ENCODE measurements around the gene NAV3.

The NAV3 gene

GRCh38 chr12:77919450-77919849 lies 88.8 kb downstream of the NAV3 start:
- H3K27me3 ChIP-seq (ENCODE audit: insufficient read depth, poor library complexity, severe bottlenecking), result no peaks in the 10 kb centered on the region
- H3K4me3 ChIP-seq (replicated peaks; ENCODE audit: insufficient read depth, low read length), result no peak overlapping the region
- TF ChIP-seq REST (IDR thresholded peaks at IDR 0.05; ENCODE audit: insufficient replicate concordance, low read depth), result no peak
- no peak for TF ChIP-seq GABPA (IDR thresholded peaks at IDR 0.05; ENCODE audit: low read depth)
- TF ChIP-seq POLR2AphosphoS5 (IDR thresholded peaks at IDR 0.05; ENCODE audit: low read depth), result no peak
- no peak for TF ChIP-seq SPI1 (IDR thresholded peaks at IDR 0.05; ENCODE audit: borderline replicate concordance, low read depth)
- TF ChIP-seq CTCF (IDR thresholded peaks at IDR 0.05; ENCODE audit: insufficient read depth, low read length), result no peak
- H3K27ac ChIP-seq (replicated peaks), result no peak overlapping the region
- no peak for DNase-seq (ENCODE audit: low read depth in 1 of 2, low spot score in 1 of 2)

GRCh38 chr12:77923882-77924281 lies 93.2 kb downstream of the NAV3 start:
- no peak for DNase-seq (ENCODE audit: low read depth in 1 of 2, low spot score in 1 of 2)
- no peaks in the 10 kb centered on the region for H3K27me3 ChIP-seq (ENCODE audit: insufficient read depth, poor library complexity, severe bottlenecking)
- H3K4me3 ChIP-seq (replicated peaks; ENCODE audit: insufficient read depth, low read length), result no peak overlapping the region
- H3K27ac ChIP-seq (replicated peaks), result no peak overlapping the region
- TF ChIP-seq SPI1 (IDR thresholded peaks at IDR 0.05; ENCODE audit: borderline replicate concordance, low read depth) (no peak), CTCF (IDR thresholded peaks at IDR 0.05; ENCODE audit: insufficient read depth, low read length) (no peak), POLR2AphosphoS5 (IDR thresholded peaks at IDR 0.05; ENCODE audit: low read depth) (no peak), REST (IDR thresholded peaks at IDR 0.05; ENCODE audit: insufficient replicate concordance, low read depth) (no peak)

GRCh38 chr12:77924703-77925102 lies 94.0 kb downstream of the NAV3 start:
- TF ChIP-seq GABPA (IDR thresholded peaks at IDR 0.05; ENCODE audit: low read depth), result no peak
- no peak for TF ChIP-seq POLR2AphosphoS5 (IDR thresholded peaks at IDR 0.05; ENCODE audit: low read depth)
- no peak for TF ChIP-seq CTCF (IDR thresholded peaks at IDR 0.05; ENCODE audit: insufficient read depth, low read length)
- no peak for TF ChIP-seq SPI1 (IDR thresholded peaks at IDR 0.05; ENCODE audit: borderline replicate concordance, low read depth)
- no peak for TF ChIP-seq REST (IDR thresholded peaks at IDR 0.05; ENCODE audit: insufficient replicate concordance, low read depth)
- DNase-seq (ENCODE audit: low read depth in 1 of 2, low spot score in 1 of 2), result no peak
- no peaks in the 10 kb centered on the region for H3K27me3 ChIP-seq (ENCODE audit: insufficient read depth, poor library complexity, severe bottlenecking)
- H3K27ac ChIP-seq (replicated peaks), result no peak overlapping the region
- H3K4me3 ChIP-seq (replicated peaks; ENCODE audit: insufficient read depth, low read length), result no peak overlapping the region

Measured in HL-60 (cell line).